ENCODE data around the gene HEPHL1.

GRCh38 chr11:94131718-94132115 lies 110.6 kb downstream of the HEPHL1 start:
- TF ChIP-seq, protein P1, sequence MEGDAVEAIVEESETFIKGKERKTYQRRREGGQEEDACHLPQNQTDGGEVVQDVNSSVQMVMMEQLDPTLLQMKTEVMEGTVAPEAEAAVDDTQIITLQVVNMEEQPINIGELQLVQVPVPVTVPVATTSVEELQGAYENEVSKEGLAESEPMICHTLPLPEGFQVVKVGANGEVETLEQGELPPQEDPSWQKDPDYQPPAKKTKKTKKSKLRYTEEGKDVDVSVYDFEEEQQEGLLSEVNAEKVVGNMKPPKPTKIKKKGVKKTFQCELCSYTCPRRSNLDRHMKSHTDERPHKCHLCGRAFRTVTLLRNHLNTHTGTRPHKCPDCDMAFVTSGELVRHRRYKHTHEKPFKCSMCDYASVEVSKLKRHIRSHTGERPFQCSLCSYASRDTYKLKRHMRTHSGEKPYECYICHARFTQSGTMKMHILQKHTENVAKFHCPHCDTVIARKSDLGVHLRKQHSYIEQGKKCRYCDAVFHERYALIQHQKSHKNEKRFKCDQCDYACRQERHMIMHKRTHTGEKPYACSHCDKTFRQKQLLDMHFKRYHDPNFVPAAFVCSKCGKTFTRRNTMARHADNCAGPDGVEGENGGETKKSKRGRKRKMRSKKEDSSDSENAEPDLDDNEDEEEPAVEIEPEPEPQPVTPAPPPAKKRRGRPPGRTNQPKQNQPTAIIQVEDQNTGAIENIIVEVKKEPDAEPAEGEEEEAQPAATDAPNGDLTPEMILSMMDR (IDR thresholded peaks at IDR 0.05): no peak
- no peak for TF ChIP-seq ZFX (IDR thresholded peaks at IDR 0.05; ENCODE audit: borderline replicate concordance)
